ENCODE results near the gene PPP1R36.
"Not testable (repeated sequence)": the region's sequence is repeated elsewhere in the genome, so short reads cannot be mapped to it uniquely, and the experiment has no call there.

The PPP1R36 gene

GRCh38 chr14:64569646-64570045 is 19.9 kb downstream of the PPP1R36 start:
- DNase-seq = not testable (repeated sequence)

- no peak for DNase-seq
Measured at GRCh38 chr14:64572386-64573104, 22.8 kb downstream of the PPP1R36 start.

GRCh38 chr14:64573109-64573508 is 23.3 kb downstream of the PPP1R36 start:
- no peak for DNase-seq

- DNase-seq = no peak
Measured at GRCh38 chr14:64574371-64575107, 24.8 kb downstream of the PPP1R36 start.

- DNase-seq = no peak
Measured at GRCh38 chr14:64577211-64577610, 27.4 kb downstream of the PPP1R36 start.

GRCh38 chr14:64580467-64580866 is 30.7 kb downstream of the PPP1R36 start:
- DNase-seq = no peak

- no peak for DNase-seq
Measured at GRCh38 chr14:64581363-64581762, 31.6 kb downstream of the PPP1R36 start.

GRCh38 chr14:64581817-64582216 is 32.1 kb downstream of the PPP1R36 start:
- DNase-seq = no peak

GRCh38 chr14:64584190-64584589 is 34.4 kb downstream of the PPP1R36 start:
- DNase-seq = no peak

GRCh38 chr14:64591809-64592208 is 42.0 kb downstream of the PPP1R36 start:
- DNase-seq = no peak

GRCh38 chr14:64594438-64594837 is 44.7 kb downstream of the PPP1R36 start:
- no peak for DNase-seq

GRCh38 chr14:64598404-64598803 is 48.6 kb downstream of the PPP1R36 start:
- DNase-seq = no peak

GRCh38 chr14:64601571-64601970 is 51.8 kb downstream of the PPP1R36 start:
- no peak for DNase-seq

- DNase-seq = no peak
Measured at GRCh38 chr14:64602826-64603225, 53.1 kb downstream of the PPP1R36 start.

GRCh38 chr14:64604001-64604400 is 54.2 kb downstream of the PPP1R36 start:
- no peak for DNase-seq

- no peak for DNase-seq
Measured at GRCh38 chr14:64604881-64605280, 55.1 kb downstream of the PPP1R36 start.

GRCh38 chr14:64605926-64606685 is 56.3 kb downstream of the PPP1R36 start:
- DNase-seq = no peak

GRCh38 chr14:64610049-64610746 is 60.4 kb downstream of the PPP1R36 start:
- DNase-seq = no peak

- no peak for DNase-seq
Measured at GRCh38 chr14:64611358-64612020, 61.7 kb downstream of the PPP1R36 start.

GRCh38 chr14:64612021-64612380 is 62.2 kb downstream of the PPP1R36 start:
- no peak for DNase-seq

GRCh38 chr14:64612971-64613666 is 63.4 kb downstream of the PPP1R36 start:
- no peak for DNase-seq

GRCh38 chr14:64614166-64614565 is 64.4 kb downstream of the PPP1R36 start:
- no peak for DNase-seq
